CD14-positive monocyte (primary cell): Measurements from ENCODE around the gene ARID4B. TPM values are rescaled to one million over a fixed set of nuclear protein-coding genes. Genes with fewer than 3 reads are reported as not detected.
A peak's percentile ranks its signal among the peaks of the same experiment; 100 is the strongest.

Experiments used
- DNase-seq, 3 donors: peaks; one replicate each; pipeline ENCODE4 v3.0.0-alpha.2; 2011 to 2022
- H2AFZ ChIP-seq: 2 replicates; pipeline ENCODE4 v1.6.0; 2012; ENCODE audit warnings: mild to moderate bottlenecking, low read depth, low read length, inconsistent platforms; ENCODE audit not compliant: insufficient read depth, poor library complexity, severe bottlenecking
- H3K27ac ChIP-seq, 2 donors: 1 replicate in 1 of 2; 2 replicates in 1 of 2; pipeline ENCODE4 v1.5.1; 2012 to 2013; ENCODE audit warnings: low read length in 2 of 2, control low read depth in 1 of 2, inconsistent platforms in 1 of 2, low read depth in 1 of 2, mild to moderate bottlenecking in 1 of 2
- H3K27me3 ChIP-seq, 2 donors: one replicate each; pipeline versions ENCODE4 v1.6.0 to v1.6.1; 2011 to 2013; ENCODE audit warnings: low read length in 2 of 2; ENCODE audit not compliant: control insufficient read depth in 2 of 2, insufficient read depth in 2 of 2
- H3K36me3 ChIP-seq, 2 donors: replicated peaks in 1 of 2; 1 replicate in 1 of 2; 2 replicates in 1 of 2; pipeline versions ENCODE4 v1.5.1 to v1.6.1; 2012 to 2013; ENCODE audit warnings: low read length in 2 of 2, control low read depth in 1 of 2, inconsistent platforms in 1 of 2, mild to moderate bottlenecking in 1 of 2; ENCODE audit not compliant: insufficient read depth in 2 of 2, control insufficient read depth in 1 of 2
- H3K4me1 ChIP-seq, 2 donors: 1 replicate in 1 of 2; 2 replicates in 1 of 2; pipeline versions ENCODE4 v1.5.1 to v1.6.1; 2012 to 2013; ENCODE audit warnings: low read length in 2 of 2, control low read depth in 1 of 2, inconsistent platforms in 1 of 2, mild to moderate bottlenecking in 1 of 2, moderate library complexity in 1 of 2; ENCODE audit not compliant: insufficient read depth in 2 of 2, control insufficient read depth in 1 of 2
- H3K4me2 ChIP-seq: replicated peaks from 2 replicates; pipeline ENCODE3; 2012; ENCODE audit warnings: low read length, moderate library complexity, mild to moderate bottlenecking; ENCODE audit not compliant: poor library complexity, severe bottlenecking; ENCODE audit errors: extremely low read depth
- H3K4me3 ChIP-seq, 3 experiments: fragments of 200-600 bp in 1 of 3; sonication (generic) in 1 of 3; replicated peaks in 1 of 3; 1 replicate in 2 of 3; 2 replicates in 1 of 3; pipeline ENCODE4 v1.5.1; 2011 to 2013; ENCODE audit warnings: low read length in 3 of 3, mild to moderate bottlenecking in 3 of 3, control low read depth in 2 of 3, low read depth in 2 of 3, inconsistent platforms in 1 of 3, moderate library complexity in 1 of 3
- H3K79me2 ChIP-seq: 2 replicates; pipeline ENCODE4 v1.6.0; 2012; ENCODE audit warnings: mild to moderate bottlenecking, control low read depth, inconsistent platforms, low read length, moderate library complexity; ENCODE audit not compliant: insufficient read depth
- H3K9ac ChIP-seq: 2 replicates; pipeline ENCODE4 v1.6.0; 2017; ENCODE audit warnings: low read length, mild to moderate bottlenecking; ENCODE audit not compliant: insufficient read depth, poor library complexity, severe bottlenecking
- H3K9me3 ChIP-seq, 2 donors: replicated peaks in 1 of 2; 1 replicate in 1 of 2; 2 replicates in 1 of 2; pipeline versions ENCODE4 v1.5.1 to v1.6.1; 2012 to 2013; ENCODE audit warnings: low read length in 2 of 2, control low read depth in 1 of 2; ENCODE audit not compliant: control insufficient read depth in 1 of 2, insufficient read depth in 1 of 2
- H4K20me1 ChIP-seq: 2 replicates; pipeline ENCODE4 v1.6.0; 2012; ENCODE audit warnings: mild to moderate bottlenecking, low read length, control low read depth, moderate library complexity; ENCODE audit not compliant: insufficient read depth
- H3K27ac Mint-ChIP-seq, 7 donors: one replicate each; pipeline ENCODE4 v1.8.0; 2020; ENCODE audit warnings: mild to moderate bottlenecking in 7 of 7, mixed read lengths in 7 of 7, moderate library complexity in 6 of 7, inconsistent platforms in 2 of 7
- H3K27me3 Mint-ChIP-seq, 3 donors: one replicate each; pipeline ENCODE4 v1.8.0; 2021 to 2022; ENCODE audit warnings: low read depth in 3 of 3, mild to moderate bottlenecking in 3 of 3, mixed read lengths in 3 of 3, moderate library complexity in 3 of 3, inconsistent platforms in 1 of 3
- H3K36me3 Mint-ChIP-seq, 2 donors: one replicate each; pipeline ENCODE4 v1.8.0; 2020; ENCODE audit warnings: mixed read lengths in 2 of 2, inconsistent platforms in 1 of 2, mild to moderate bottlenecking in 1 of 2
- H3K4me1 Mint-ChIP-seq: one replicate; pipeline ENCODE4 v1.8.0; 2020; ENCODE audit warnings: mild to moderate bottlenecking, mixed read lengths
- H3K4me3 Mint-ChIP-seq, 2 donors: one replicate each; pipeline ENCODE4 v1.8.0; 2020; ENCODE audit warnings: mild to moderate bottlenecking in 2 of 2, mixed read lengths in 2 of 2, moderate library complexity in 1 of 2
- H3K9me3 Mint-ChIP-seq, 7 donors: one replicate each; pipeline ENCODE4 v1.8.0; 2020 to 2022; ENCODE audit warnings: mixed read lengths in 7 of 7, mild to moderate bottlenecking in 6 of 7, moderate library complexity in 6 of 7, inconsistent platforms in 2 of 7
- WGBS: methylation state at CpG from one replicate; pipeline ENCODE4 v1.1.5; 2013; ENCODE audit warnings: missing lambda C conversion rate; ENCODE audit not compliant: insufficient coverage; 5-methylcytosine and 5-hydroxymethylcytosine counted together
- intact Hi-C, 2 donors: fragments of 100-400 bp; cut with micrococcal nuclease; formaldehyde crosslinking; loops; one replicate each; pipeline versions ENCODE4 v1.15.0 to v1.15.1; 2023
- polyA plus RNA-seq, 3 donors: library from polyadenylated mRNA; depleted of rRNA in 1 of 3; unstranded in 2 of 3; stranded (reverse) in 1 of 3; fragments of 300-500 nt in 2 of 3; fragments of >200 nt in 1 of 3; fragmentation: Illumina TruSeq in 2 of 3; gene quantifications; 1 replicate in 2 of 3; 2 replicates in 1 of 3; pipeline ENCODE4 v1.2.3, GENCODE V29; 2012 to 2021
- TF ChIP-seq, protein P1 (sequence below): fragments of 200-600 bp; IDR thresholded peaks from one replicate; pipeline ENCODE4 v1.8.0; 2022; ENCODE audit warnings: antibody characterized with exemption, mild to moderate bottlenecking

The ARID4B gene
- polyA plus RNA-seq, 3 donors = 9.3 to 15.4 (median 11.1) TPM

DNA sequence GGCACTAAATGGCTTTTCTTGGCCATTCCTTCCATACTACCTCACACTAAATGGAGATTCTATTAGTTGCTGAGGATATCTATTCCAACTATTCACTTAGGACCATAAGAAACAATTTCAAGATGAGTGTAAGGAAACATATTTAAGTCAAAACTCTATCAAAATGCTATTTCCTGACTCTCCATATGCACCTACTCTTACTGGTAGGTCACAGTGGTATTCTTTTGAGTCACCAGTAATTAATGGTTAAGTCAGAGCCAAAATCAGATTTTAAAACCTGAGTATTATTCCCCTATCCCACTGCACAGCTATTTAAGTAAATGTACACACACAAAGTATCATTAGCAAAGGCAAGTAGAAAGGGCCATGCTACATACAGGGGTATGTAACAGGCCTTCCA, 50.3 kb downstream of the ARID4B start:
- H3K4me1 ChIP-seq = peaks cover 12 to 17% of the 10 kb centered on the region in 2 donors
- Mint-ChIP-seq H3K9me3 (peaks cover 0 to 2% (median 0%) of the 10 kb centered on the region in 7 donors), H3K27me3 (no peaks in the 10 kb centered on the region), H3K4me1 (peaks cover 33% of the 10 kb centered on the region), H3K27ac (no peak overlapping the region), H3K4me3 (no peak overlapping the region), H3K36me3 (peaks cover 0 to 3% of the 10 kb centered on the region in 2 donors)
- no peaks in the 10 kb centered on the region for H3K27me3 ChIP-seq
- TF ChIP-seq, protein P1, sequence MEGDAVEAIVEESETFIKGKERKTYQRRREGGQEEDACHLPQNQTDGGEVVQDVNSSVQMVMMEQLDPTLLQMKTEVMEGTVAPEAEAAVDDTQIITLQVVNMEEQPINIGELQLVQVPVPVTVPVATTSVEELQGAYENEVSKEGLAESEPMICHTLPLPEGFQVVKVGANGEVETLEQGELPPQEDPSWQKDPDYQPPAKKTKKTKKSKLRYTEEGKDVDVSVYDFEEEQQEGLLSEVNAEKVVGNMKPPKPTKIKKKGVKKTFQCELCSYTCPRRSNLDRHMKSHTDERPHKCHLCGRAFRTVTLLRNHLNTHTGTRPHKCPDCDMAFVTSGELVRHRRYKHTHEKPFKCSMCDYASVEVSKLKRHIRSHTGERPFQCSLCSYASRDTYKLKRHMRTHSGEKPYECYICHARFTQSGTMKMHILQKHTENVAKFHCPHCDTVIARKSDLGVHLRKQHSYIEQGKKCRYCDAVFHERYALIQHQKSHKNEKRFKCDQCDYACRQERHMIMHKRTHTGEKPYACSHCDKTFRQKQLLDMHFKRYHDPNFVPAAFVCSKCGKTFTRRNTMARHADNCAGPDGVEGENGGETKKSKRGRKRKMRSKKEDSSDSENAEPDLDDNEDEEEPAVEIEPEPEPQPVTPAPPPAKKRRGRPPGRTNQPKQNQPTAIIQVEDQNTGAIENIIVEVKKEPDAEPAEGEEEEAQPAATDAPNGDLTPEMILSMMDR = no peak
- no peaks in the 10 kb centered on the region for H3K36me3 ChIP-seq
- no peak for DNase-seq
- H3K4me3 ChIP-seq = no peak overlapping the region
- no peak overlapping the region for H3K4me2 ChIP-seq
- H3K9me3 ChIP-seq = no peaks in the 10 kb centered on the region
- H4K20me1 ChIP-seq = peaks cover 100% of the 10 kb centered on the region
- intact Hi-C loops = no loop called here
- H3K27ac ChIP-seq = no peak overlapping the region
- no peak overlapping the region for H2AFZ ChIP-seq
- H3K79me2 ChIP-seq = peaks cover 99% of the 10 kb centered on the region
- H3K9ac ChIP-seq = no peak overlapping the region

DNA sequence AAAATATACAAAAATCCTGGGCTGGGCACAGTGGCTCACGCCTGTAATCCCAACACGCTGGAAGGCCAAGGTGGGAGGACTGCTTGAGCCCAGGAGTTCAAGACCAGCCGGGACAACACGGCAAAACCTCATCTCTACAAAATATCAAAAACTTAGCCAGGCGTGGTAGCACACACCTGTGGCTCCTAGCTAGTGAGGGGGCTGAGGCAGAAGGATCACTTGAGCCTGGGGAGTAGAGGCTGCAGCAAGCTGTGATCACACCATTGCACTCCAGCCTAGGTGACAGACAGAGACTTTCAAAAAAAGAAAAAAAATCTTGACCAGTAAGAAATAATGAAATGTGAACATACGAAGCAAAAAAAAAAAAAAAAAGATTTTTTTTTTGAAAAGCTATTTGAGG, 52.1 kb downstream of the ARID4B start:
- H4K20me1 ChIP-seq = peaks cover 95% of the 10 kb centered on the region
- no peak for DNase-seq
- H3K27ac Mint-ChIP-seq = peak overlapping the region in 3 of 7 donors; percentile 44 to 68 (median 65)

More for the DNA sequence above, 52.1 kb downstream of the ARID4B start:
- Histone ChIP-seq H3K9me3 (no peaks in the 10 kb centered on the region), H3K4me2 (no peak overlapping the region), H3K4me3 (no peak overlapping the region), H3K27me3 (no peaks in the 10 kb centered on the region), H3K4me1 (peaks cover 12 to 17% of the 10 kb centered on the region in 2 donors), H2AFZ (no peak overlapping the region), H3K36me3 (no peaks in the 10 kb centered on the region), H3K27ac (peak overlapping the region in 1 of 2 donors; percentile 55), H3K9ac (no peak overlapping the region), H3K79me2 (peaks cover 97% of the 10 kb centered on the region)
- TF ChIP-seq, protein P1 = no peak
- intact Hi-C loops = no loop called here
- Mint-ChIP-seq H3K4me1 (peaks cover 36% of the 10 kb centered on the region), H3K36me3 (no peaks in the 10 kb centered on the region), H3K4me3 (no peak overlapping the region), H3K27me3 (no peaks in the 10 kb centered on the region), H3K9me3 (peaks cover 0 to 2% (median 0%) of the 10 kb centered on the region in 7 donors)
- WGBS = 92% methylated on average over 2 of the region's 6 CpGs
